Measurements from ENCODE around the gene HERPUD2.

- TF ChIP-seq TEAD4 (IDR thresholded peaks at IDR 0.05) (no peak), RAD21 (IDR thresholded peaks at IDR 0.05; ENCODE audit: low read depth) (no peak), REST (IDR thresholded peaks at IDR 0.05; ENCODE audit: low read depth) (no peak), TAF1 (IDR thresholded peaks at IDR 0.05; ENCODE audit: low read depth) (no peak), FOXM1 (IDR thresholded peaks at IDR 0.05; ENCODE audit: borderline replicate concordance, low read depth) (no peak), MAX (IDR thresholded peaks at IDR 0.05) (no peak)
These were observed 42.8 kb downstream of the HERPUD2 start for GRCh38 chr7:35652124-35652523.

Measured in Ishikawa (cell line).